ENCODE results near the gene FRMD4A.

- TF ChIP-seq CTCF (IDR thresholded peaks at IDR 0.05) (no peak), POLR2A (IDR thresholded peaks at IDR 0.05) (no peak)
Measured at GRCh38 chr10:13969792-13970140, 361.0 kb downstream of the FRMD4A start.

Data from testis (tissue), 2 donors.